Left lobe of liver (tissue), 2 donors: ENCODE measurements around the gene RUNX2. TPM values are rescaled to one million over a fixed set of nuclear protein-coding genes. Genes with fewer than 3 reads are reported as not detected.
"Not testable (repeated sequence)": the region's sequence is repeated elsewhere in the genome, so short reads cannot be mapped to it uniquely, and the experiment has no call there.

ENCODE experiments used
- ATAC-seq: fragments of 200-7000 bp; cut with Tn5 transposase; one replicate; pipeline ENCODE4 v1.9.1; 2020; ENCODE audit warnings: mild to moderate bottlenecking, moderate library complexity
- DNase-seq: peaks from one replicate; pipeline ENCODE4 v3.0.0-alpha.2; 2020; ENCODE audit warnings: low spot score
- total RNA-seq: library from RNA; stranded (reverse); gene quantifications from one replicate; pipeline ENCODE4 v1.2.1, GENCODE V29; 2021
- donor health status: DM: no; HTN: no; CAD: no; lungs with moderate emphysema.
- donor health status: DM: no; HTN: yes; CAD: no.

RUNX2 gene
- total RNA-seq, 1 donor from 2014 or later = 0.15 TPM

- no peak for ATAC-seq
- no peak for DNase-seq
Observed at GRCh38 chr6:45450132-45450531, 122.0 kb downstream of the RUNX2 start.

- ATAC-seq (no peak), DNase-seq (no peak)
Observed at GRCh38 chr6:45450831-45451230, 122.7 kb downstream of the RUNX2 start.

GRCh38 chr6:45454008-45454911 is 126.1 kb downstream of the RUNX2 start:
- no peak for ATAC-seq
- DNase-seq = no peak

GRCh38 chr6:45455408-45455807 is 127.3 kb downstream of the RUNX2 start:
- ATAC-seq (no peak), DNase-seq (no peak)

- DNase-seq (no peak), ATAC-seq (no peak)
Observed at GRCh38 chr6:45457141-45457540, 129.0 kb downstream of the RUNX2 start.

- DNase-seq (no peak), ATAC-seq (no peak)
Observed at GRCh38 chr6:45458672-45459071, 130.5 kb downstream of the RUNX2 start.

- DNase-seq (no peak), ATAC-seq (no peak)
Observed at GRCh38 chr6:45460166-45460565, 132.0 kb downstream of the RUNX2 start.

- DNase-seq (no peak), ATAC-seq (no peak)
Observed at GRCh38 chr6:45461486-45461885, 133.4 kb downstream of the RUNX2 start.

- DNase-seq (no peak), ATAC-seq (no peak)
Observed at GRCh38 chr6:45462190-45463134, 134.3 kb downstream of the RUNX2 start.

- no peak for ATAC-seq
- DNase-seq = no peak
Observed at GRCh38 chr6:45464685-45465084, 136.6 kb downstream of the RUNX2 start.

GRCh38 chr6:45466686-45467085 is 138.6 kb downstream of the RUNX2 start:
- DNase-seq (no peak), ATAC-seq (no peak)

GRCh38 chr6:45467417-45467816 is 139.3 kb downstream of the RUNX2 start:
- DNase-seq, ATAC-seq: not testable (repeated sequence)

- ATAC-seq (no peak), DNase-seq (no peak)
Observed at GRCh38 chr6:45467853-45468252, 139.7 kb downstream of the RUNX2 start.

- no peak for ATAC-seq
- DNase-seq = no peak
Observed at GRCh38 chr6:45469663-45470062, 141.5 kb downstream of the RUNX2 start.

- ATAC-seq (no peak), DNase-seq (no peak)
Observed at GRCh38 chr6:45470131-45470738, 142.1 kb downstream of the RUNX2 start.

GRCh38 chr6:45472382-45472781 is 144.3 kb downstream of the RUNX2 start:
- DNase-seq = no peak
- ATAC-seq = no peak

- DNase-seq (no peak), ATAC-seq (no peak)
Observed at GRCh38 chr6:45473121-45473993, 145.2 kb downstream of the RUNX2 start.

GRCh38 chr6:45474376-45474775 is 146.2 kb downstream of the RUNX2 start:
- DNase-seq (no peak), ATAC-seq (no peak)

GRCh38 chr6:45476341-45476740 is 148.2 kb downstream of the RUNX2 start:
- ATAC-seq (no peak), DNase-seq (no peak)

- DNase-seq (no peak), ATAC-seq (no peak)
Observed at GRCh38 chr6:45477278-45477677, 149.1 kb downstream of the RUNX2 start.
